ENCODE measurements around the gene MDK.
"Not testable (repeated sequence)": the region's sequence is repeated elsewhere in the genome, so short reads cannot be mapped to it uniquely, and the experiment has no call there.

The MDK gene

GRCh38 chr11:46372086-46372485, 9.4 kb upstream of the MDK start:
- Mint-ChIP-seq H3K4me1 (peaks cover 5% of the 10 kb centered on the region), H3K36me3 (peaks cover 45% of the 10 kb centered on the region), H3K27ac (no peak overlapping the region), H3K27me3 (no peaks in the 10 kb centered on the region), H3K9me3 (no peaks in the 10 kb centered on the region), H3K4me3 (no peak overlapping the region)
- no peak for ATAC-seq

- peaks cover 49% of the 10 kb centered on the region for H3K36me3 Mint-ChIP-seq
- H3K27me3 Mint-ChIP-seq, H3K27ac Mint-ChIP-seq, H3K9me3 Mint-ChIP-seq, ATAC-seq, H3K4me1 Mint-ChIP-seq, H3K4me3 Mint-ChIP-seq: not testable (repeated sequence)
Observed at GRCh38 chr11:46372501-46372900, 9.0 kb upstream of the MDK start.

GRCh38 chr11:46373787-46374740, 7.4 kb upstream of the MDK start:
- ATAC-seq: no peak
- Mint-ChIP-seq H3K4me1 (peaks cover under 1% of the 10 kb centered on the region), H3K9me3 (no peaks in the 10 kb centered on the region), H3K36me3 (peaks cover 48% of the 10 kb centered on the region), H3K27ac (no peak overlapping the region), H3K27me3 (no peaks in the 10 kb centered on the region), H3K4me3 (no peak overlapping the region)

- Mint-ChIP-seq H3K27ac (no peak overlapping the region), H3K9me3 (no peaks in the 10 kb centered on the region), H3K4me1 (peaks cover 7% of the 10 kb centered on the region), H3K36me3 (peaks cover 40% of the 10 kb centered on the region), H3K27me3 (no peaks in the 10 kb centered on the region), H3K4me3 (no peak overlapping the region)
- ATAC-seq: no peak
Observed at GRCh38 chr11:46374815-46375214, 6.7 kb upstream of the MDK start.

GRCh38 chr11:46375392-46376101, 5.9 kb upstream of the MDK start:
- Mint-ChIP-seq H3K4me3 (no peak overlapping the region), H3K27ac (no peak overlapping the region), H3K36me3 (peaks cover 34% of the 10 kb centered on the region), H3K27me3 (no peaks in the 10 kb centered on the region), H3K9me3 (no peaks in the 10 kb centered on the region), H3K4me1 (peaks cover 11% of the 10 kb centered on the region)
- no peak for ATAC-seq

GRCh38 chr11:46376258-46377050, 5.0 kb upstream of the MDK start:
- no peaks in the 10 kb centered on the region for H3K27me3 Mint-ChIP-seq
- H3K36me3 Mint-ChIP-seq: peaks cover 34% of the 10 kb centered on the region
- H3K4me1 Mint-ChIP-seq: peaks cover 11% of the 10 kb centered on the region
- no peaks in the 10 kb centered on the region for H3K9me3 Mint-ChIP-seq
- no peak for ATAC-seq
- H3K4me3 Mint-ChIP-seq: no peak overlapping the region
- no peak overlapping the region for H3K27ac Mint-ChIP-seq

- ATAC-seq: no peak
- H3K9me3 Mint-ChIP-seq: no peaks in the 10 kb centered on the region
- H3K27me3 Mint-ChIP-seq: peaks cover 7% of the 10 kb centered on the region
- H3K4me1 Mint-ChIP-seq: peaks cover 17% of the 10 kb centered on the region
- H3K27ac Mint-ChIP-seq: no peak overlapping the region
- no peak overlapping the region for H3K4me3 Mint-ChIP-seq
- H3K36me3 Mint-ChIP-seq: peaks cover 34% of the 10 kb centered on the region
Observed at GRCh38 chr11:46377290-46377689, 4.2 kb upstream of the MDK start.

GRCh38 chr11:46377831-46378230, 3.6 kb upstream of the MDK start:
- no peaks in the 10 kb centered on the region for H3K9me3 Mint-ChIP-seq
- peaks cover 29% of the 10 kb centered on the region for H3K36me3 Mint-ChIP-seq
- peaks cover 19% of the 10 kb centered on the region for H3K4me1 Mint-ChIP-seq

GRCh38 chr11:46378296-46378695, 3.2 kb upstream of the MDK start:
- Mint-ChIP-seq H3K27me3 (peaks cover 17% of the 10 kb centered on the region), H3K36me3 (peaks cover 28% of the 10 kb centered on the region), H3K4me1 (peaks cover 19% of the 10 kb centered on the region), H3K9me3 (no peaks in the 10 kb centered on the region), H3K4me3 (no peak overlapping the region), H3K27ac (no peak overlapping the region)
- no peak for ATAC-seq

More at GRCh38 chr11:46377831-46378230, 3.6 kb upstream of the MDK start:
- Mint-ChIP-seq H3K27me3 (peaks cover 12% of the 10 kb centered on the region), H3K4me3 (no peak overlapping the region), H3K27ac (no peak overlapping the region)
- no peak for ATAC-seq

- H3K4me1 Mint-ChIP-seq: peaks cover 19% of the 10 kb centered on the region
- H3K4me3 Mint-ChIP-seq: no peak overlapping the region
- peaks cover 23% of the 10 kb centered on the region for H3K27me3 Mint-ChIP-seq
- no peak overlapping the region for H3K27ac Mint-ChIP-seq
- H3K36me3 Mint-ChIP-seq: peaks cover 28% of the 10 kb centered on the region
- no peak for ATAC-seq
- H3K9me3 Mint-ChIP-seq: no peaks in the 10 kb centered on the region
Observed at GRCh38 chr11:46378811-46379481, 2.5 kb upstream of the MDK start.

GRCh38 chr11:46379482-46380293, 1.8 kb upstream of the MDK start:
- ATAC-seq, H3K9me3 Mint-ChIP-seq, H3K27ac Mint-ChIP-seq: not testable (repeated sequence)
- Mint-ChIP-seq H3K4me1 (peaks cover 19% of the 10 kb centered on the region), H3K27me3 (peaks cover 31% of the 10 kb centered on the region), H3K36me3 (peaks cover 28% of the 10 kb centered on the region), H3K4me3 (peak overlapping the region; percentile 18)

- ATAC-seq: peak; percentile 39
Observed at GRCh38 chr11:46380340-46381047, 975 bp upstream of the MDK start.

GRCh38 chr11:46381819-46382645, 563 bp downstream of the MDK start:
- Mint-ChIP-seq H3K9me3 (no peaks in the 10 kb centered on the region), H3K36me3 (peaks cover 11% of the 10 kb centered on the region), H3K27ac (no peak overlapping the region), H3K27me3 (peaks cover 54% of the 10 kb centered on the region), H3K4me3 (peak overlapping the region; percentile 74), H3K4me1 (peaks cover 19% of the 10 kb centered on the region)
- ATAC-seq: no peak

More at GRCh38 chr11:46380340-46381047, 975 bp upstream of the MDK start:
- Mint-ChIP-seq H3K27ac (peak overlapping the region; percentile 35), H3K27me3 (peaks cover 39% of the 10 kb centered on the region), H3K9me3 (no peaks in the 10 kb centered on the region), H3K4me1 (peaks cover 19% of the 10 kb centered on the region), H3K36me3 (peaks cover 20% of the 10 kb centered on the region), H3K4me3 (peak overlapping the region; percentile 74)

Data from stimulated activated memory B cell treated with anti-CD40 and anti-IgM and Interleukin-4, amounts not matched to agents 10 μg/mL and 1 μg/mL and 100 μg/mL, for 72 hours (primary cell).